HG03025 (cell line): ENCODE data around the gene ATXN8OS.
"Not testable (repeated sequence)": the region's sequence is repeated elsewhere in the genome, so short reads cannot be mapped to it uniquely, and the experiment has no call there.

Experiments
- ATAC-seq: cut with Tn5 transposase; IDR thresholded peaks from one replicate; pipeline ENCODE4 v1.9.1; 2021; ENCODE audit warnings: mild to moderate bottlenecking, moderate library complexity; ENCODE audit not compliant: unreplicated experiment, low FRiP score

The ATXN8OS gene

DNA sequence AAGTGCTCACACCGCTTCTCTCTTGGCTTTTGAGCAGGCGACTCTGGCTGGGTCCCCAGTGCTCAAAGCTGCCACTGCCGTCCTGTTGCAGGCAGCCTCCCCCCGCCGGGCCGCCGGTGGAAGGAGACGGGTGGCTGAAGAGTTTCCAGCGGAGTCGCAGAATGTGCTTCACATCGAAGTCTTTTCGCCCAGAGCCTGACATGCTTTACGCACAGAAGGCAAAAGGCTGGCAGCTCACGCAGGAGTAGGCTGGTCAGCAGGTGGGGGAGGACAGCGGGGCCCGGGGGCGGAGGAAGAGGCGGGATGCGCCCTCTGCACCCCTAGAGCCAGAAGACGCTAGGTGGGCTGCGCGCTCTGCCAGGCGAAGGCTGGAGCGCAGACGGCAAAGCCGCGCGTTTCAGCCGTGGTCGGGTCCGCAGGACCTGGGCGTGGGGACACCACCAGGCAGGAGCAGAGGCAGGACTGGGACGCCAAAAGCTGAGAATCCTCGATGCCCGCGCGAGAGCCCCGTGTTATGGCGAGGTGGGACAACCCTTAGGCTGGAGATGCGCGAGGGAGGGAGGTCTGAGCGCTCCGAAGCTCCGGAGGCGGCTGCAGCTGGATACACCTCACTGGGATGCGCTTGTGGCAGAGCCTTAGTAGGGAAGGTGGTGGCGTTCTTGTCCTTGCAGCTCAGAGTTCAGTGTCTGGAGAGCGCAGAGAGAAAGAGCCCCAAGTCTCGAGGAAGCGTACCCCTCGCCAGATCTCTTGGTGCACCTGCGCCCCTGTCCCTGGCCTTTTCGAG lies at the start of gene ATXN8OS:
Gene ATXN8OS (plus strand): TSS at position 329 of the 784 bp plus-strand sequence.
- no peak for ATAC-seq

DNA sequence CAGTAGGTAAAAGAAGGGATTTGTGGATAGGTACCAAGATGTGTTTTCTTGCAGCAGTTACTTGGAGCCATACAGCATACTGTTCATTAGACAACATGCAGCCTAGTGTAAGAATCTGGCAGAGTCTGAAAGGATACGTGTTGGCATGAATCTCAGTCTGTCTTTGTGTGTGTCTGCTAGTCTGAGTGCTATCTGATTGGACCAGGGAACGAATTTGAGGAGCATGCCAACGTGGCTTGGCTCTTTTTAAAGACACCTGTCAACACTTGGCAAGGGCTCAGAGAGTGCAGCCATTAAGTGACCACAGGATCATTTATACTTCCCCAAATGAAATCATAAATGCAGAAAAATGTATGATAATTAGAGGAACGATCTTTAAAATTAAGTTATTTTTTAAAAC lies 27.6 kb upstream of the ATXN8OS start:
- ATAC-seq, result no peak

DNA sequence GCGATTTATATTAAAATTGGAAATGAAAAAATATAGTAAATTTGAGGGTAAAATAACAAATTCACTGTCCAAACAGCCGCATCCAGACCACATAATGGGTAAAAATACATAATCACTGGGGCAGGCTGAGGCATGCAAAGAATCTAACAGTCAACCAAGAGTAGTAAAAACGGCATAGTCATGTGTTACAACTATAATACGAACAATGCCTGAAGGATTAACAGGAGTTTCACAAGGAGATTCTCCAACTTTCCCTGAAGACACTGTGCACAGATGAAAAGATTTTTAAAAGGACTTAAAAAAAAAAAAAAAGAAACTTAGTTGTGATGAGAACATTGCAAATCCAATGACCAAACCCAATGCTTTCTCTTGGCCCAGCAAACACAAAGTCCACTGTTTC lies 20.4 kb upstream of the ATXN8OS start:
- ATAC-seq, result no peak

DNA sequence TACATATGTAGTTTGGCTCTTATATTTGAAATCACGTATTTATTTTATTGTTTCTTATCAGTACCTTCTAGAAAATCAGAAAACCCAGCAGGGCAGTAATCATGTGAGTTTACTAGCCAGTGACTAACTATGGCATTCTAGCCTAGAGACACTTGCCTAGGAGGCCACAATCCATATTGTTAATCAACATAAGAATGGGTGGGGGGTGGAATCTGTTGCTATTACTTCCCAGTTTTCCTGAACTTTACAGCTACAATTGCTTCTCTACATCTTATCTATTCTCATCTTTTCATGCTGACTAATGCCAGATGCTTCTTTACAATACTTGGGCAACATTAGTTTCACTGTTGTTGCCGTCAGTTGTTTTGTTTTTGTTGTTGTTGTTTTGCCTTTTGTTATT lies 18.7 kb upstream of the ATXN8OS start:
- ATAC-seq, result no peak

DNA sequence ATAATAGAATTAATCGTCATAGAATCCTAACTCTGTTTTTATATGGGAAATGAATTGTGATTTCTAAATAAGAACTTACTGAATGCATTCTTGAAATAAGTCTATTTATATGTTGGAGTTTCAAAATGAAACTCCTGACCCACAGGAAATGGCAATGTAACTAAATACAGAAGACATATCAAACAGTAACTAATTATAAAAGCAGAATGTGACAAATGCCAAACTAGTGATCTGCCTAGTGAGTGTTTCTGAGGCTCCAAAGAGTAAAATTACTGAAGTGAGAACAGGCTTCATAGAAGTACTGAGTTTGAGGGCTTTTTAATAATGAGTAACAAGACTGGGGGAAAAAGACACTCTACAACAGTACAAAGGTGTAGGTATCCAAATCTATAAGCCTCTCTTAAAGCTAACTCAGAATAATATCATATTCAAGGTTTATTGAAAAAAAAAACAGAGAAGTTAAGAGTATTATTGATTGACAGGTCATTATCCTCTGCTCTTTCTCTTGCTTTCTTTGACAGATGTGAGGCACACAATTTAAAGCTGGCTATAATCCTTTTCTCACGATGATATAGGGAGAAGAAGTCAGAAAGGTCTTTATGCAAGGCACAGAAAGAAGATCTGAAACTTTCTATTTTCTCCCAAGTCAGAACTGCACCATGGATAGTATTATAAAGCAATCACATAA lies 17.4 kb upstream of the ATXN8OS start:
- ATAC-seq, result no peak

DNA sequence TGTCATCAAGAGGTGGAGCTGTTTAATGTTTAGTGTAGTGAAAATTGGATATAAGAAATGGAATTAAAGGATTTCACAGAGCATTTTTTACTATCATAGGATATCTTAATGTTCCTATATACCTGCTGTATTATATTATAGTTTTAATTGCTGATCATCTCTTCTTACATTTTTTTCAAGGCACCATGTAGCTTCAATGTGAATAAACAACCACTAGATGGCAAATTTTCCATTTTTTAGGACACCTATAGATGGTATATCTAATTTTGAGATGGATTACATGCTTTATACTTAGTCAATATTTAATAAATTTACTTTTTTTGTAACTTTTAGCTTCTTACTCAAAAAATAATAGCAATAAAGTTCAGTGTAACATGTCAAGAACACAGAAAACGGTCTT lies 9.0 kb upstream of the ATXN8OS start:
- ATAC-seq, result no peak

DNA sequence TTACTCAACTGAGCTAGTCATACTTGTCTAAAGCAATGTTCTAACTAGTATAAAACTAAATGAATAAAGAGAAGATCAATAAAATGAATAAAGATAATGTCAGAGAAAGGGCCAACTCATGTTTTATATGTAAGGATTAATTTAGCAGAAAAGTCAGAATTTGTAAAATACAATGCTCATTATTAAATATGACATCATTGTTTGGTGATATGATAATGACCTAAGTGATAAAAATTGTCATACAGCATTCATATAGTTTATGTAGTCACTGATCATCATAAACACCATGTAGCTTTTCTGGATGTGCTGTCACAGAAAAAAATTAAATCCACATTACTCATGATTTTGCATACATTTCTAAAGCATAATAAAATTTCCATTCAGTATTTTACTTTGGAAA lies 3.1 kb upstream of the ATXN8OS start:
- ATAC-seq, result no peak

DNA sequence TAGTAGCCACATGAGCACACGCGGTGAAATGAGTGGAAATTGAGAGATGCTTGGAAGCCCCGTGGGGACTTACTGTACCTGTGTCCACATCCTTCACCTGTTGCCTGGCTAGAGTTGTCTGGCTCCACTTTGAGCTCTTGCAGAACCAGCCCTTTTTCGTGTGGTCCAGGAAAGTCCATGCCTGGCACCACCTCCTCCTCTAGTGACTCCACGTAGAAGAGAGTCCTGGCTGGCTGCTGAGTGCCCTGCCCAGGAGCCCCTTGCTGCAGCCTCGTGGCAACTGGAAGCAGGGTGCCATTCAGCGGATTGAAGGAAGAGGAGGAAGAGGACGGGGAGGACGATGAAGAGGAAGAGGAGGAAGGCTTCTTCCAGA lies 515 bp upstream of the ATXN8OS start:
- no peak for ATAC-seq

DNA sequence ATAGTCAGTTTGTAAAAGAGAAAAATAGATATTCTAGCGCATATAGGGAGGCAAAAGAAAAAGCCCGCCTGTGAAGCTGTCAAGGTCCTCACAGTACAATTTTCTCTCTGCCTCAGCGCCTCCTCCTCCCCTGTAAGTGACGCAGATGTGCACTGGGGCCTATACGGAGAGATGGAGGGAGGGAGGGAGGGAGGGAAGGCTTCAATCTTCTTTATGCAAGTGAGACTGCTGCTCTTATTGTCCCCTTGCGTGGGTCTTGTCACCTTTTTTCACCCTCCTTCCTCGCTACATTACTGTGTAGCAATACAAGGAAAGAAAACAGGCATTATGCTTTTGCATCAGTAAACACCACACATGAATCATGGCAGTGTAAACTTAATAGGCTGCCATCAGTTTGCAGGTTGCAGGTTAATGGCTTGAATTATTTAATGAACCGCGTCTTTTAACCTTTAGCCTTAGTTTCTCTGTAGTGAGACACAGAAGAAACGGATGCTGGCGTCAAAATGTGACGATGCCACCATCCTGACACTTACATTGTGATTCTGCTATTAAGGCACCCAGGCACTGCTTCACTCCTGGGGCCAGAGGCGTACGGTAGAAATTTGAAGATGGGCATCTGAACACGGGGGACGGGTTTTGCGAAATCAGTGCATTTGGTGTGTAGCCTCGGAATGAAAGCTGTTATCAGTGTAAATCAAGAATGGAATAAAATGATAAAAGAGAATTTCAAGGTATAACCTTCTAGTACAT lies 905 bp downstream of the ATXN8OS start, which contains the start of gene KLHL1:
Gene KLHL1 (minus strand): TSS at position 97 of the 750 bp plus-strand sequence. CDS start 753 bp downstream, outside the sequence.
- no peak for ATAC-seq

DNA sequence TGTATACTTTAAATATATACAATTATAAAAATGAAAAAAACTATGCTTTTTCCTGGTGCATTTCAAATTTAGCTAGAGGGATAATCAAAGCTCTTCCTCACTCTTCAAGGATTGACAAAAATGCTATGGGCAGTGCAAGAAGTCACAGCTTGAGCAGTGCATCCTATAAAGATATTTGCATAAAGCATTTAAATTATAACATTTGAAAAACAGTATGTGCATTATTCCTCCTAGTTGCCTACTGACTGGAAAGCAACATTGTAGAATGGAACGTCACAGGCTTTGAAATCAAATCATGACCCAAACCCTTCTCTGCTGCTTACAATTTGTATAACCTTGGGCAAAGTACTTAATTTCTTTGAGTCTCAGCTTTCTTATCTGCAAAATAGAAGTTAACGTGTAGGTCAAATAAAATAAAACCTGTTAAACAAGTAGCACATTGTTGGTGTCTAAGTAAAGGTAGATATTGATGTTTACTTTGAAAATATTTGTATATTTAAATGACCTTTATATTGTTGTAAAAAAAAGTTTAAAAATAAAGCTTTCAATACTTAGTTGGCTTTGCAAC lies 9.8 kb downstream of the ATXN8OS start:
- ATAC-seq, result no peak

DNA sequence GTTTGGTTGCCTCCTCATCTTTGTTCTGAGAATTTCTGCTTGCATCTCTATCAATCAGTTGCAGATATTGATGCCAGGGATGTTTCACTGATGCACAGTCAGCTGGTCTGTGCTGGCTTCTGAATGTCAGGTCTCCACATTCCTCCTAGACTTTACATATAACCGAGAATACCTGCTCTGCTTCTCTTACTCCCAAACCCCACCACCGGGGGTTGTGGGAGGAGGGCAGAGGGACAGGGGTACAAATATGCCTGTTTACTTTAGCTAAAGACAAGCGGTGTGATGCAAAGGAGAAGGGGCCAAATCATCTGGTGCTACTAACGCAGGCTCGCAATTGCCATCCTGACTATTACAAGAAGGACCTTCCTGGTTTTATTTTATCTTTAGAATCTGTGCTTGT lies 18.1 kb downstream of the ATXN8OS start:
- no peak for ATAC-seq

DNA sequence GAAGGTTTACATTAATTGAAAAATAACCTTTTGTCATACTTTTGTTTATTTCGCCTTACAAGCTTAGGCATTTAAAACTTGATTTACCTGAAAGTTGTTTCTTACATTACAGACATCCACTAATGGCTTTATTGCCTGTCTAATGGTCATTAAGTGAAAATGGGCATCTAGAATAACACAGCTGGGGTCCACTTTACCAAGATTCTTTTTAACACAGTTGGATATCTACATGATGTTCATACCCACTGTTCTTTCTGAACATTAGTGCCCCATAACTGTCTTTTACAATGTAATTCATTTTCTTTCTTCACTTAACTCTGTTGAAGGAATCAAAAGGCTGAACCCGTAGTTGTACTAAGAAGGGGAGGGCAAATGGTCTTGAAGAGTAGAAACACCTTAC lies 20.5 kb downstream of the ATXN8OS start:
- no peak for ATAC-seq

DNA sequence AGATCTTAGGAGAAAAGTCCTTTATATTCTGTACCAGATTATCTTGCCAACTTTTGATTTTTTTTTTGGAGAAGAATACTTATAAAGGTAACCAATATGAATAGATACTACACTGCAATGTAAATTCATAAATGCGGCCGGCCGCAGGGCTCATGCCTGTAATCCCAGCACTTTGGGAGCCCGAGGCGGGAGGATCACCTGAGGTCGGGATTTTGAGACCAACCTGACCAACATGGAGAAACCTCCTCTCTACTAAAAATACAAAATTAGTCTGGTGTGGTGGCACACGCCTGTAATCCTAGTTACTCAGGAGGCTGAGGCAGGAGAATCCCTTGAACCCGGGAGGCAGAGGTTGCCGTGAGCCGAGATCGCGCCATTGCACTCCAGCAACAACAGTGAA lies 35.0 kb downstream of the ATXN8OS start:
- not testable (repeated sequence) for ATAC-seq

DNA sequence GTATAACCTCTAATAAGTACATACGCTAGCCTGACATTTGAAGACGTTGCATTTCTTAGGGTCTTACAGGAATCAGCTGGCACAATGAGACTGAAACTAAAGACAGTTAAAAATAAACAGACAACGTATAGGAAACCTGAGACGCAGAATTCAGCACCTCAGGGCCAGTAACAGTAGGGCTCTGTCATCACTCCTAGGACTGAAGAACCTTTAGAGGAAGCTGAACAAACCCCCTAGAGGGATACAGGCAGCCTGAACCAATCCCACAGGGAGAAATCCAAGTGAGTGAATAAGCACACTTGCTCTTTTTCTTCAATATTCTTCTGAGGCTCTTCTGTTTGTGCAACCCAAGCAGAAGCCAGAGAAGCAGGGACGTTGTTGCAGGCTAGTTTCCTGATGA lies 54.5 kb downstream of the ATXN8OS start:
- no peak for ATAC-seq

DNA sequence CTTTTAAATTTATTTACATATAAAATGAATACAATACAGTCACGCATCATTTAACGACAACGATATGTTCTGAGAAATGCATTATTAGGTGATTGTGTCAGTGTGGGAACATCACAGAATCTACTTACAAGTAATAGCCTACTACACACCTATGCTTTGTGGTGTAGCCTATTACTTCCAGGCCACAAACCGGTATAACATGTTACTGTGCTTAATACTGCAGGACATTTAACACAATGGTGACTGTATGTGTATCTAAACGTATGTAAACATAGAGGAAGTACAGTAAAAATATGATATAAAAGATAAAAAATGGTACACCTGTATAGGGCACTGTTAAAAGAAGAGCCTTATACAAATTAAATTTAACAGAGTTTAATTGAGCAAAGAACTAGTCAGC lies 63.1 kb downstream of the ATXN8OS start:
- no peak for ATAC-seq

DNA sequence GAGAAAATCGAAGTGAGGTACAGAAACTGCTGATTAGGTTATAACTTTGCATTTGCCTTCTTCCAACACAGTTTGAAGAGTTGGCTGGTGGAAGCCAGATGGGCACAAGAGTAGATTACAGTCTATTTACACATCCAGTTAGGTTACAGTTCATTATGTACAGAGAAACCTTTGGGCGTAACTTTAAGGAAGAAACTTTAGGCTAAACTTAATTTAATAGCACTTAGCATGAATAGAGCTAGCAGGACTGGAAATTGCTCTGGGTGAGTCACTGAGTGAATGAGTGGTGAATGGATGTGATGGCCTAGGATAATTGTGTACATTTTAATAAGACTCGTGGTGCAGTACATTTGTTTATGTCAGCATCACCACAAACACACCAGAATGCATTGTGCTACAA lies 63.5 kb downstream of the ATXN8OS start:
- no peak for ATAC-seq

DNA sequence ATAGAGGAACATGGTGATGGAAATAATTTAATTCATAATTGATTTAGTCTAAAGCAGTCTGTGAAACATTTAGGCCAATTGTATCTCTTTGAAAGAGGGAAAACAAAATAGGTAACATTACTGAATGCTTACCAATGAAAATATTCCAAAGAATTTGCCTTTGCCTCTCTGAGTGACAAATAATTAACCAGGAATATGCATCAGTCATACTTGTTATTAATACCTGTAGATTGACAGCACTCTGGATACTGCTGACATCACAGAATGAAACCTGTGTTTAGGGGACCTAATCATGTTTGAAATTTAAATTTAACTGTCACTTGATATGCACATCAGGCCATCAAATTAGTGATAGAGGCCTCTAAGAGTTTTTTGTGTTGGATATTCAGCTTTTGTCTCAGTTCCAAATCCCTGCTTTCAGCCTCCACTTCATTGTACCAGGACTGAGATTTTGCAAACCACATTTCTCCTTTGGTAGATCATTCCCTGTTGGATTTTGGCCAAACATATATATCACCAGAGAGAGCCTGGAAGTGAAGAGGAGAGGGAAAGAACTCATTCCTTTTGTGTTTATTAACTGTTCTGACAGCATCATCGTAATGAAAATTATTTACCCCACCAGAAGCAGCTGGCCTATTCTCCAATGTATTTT lies 65.4 kb downstream of the ATXN8OS start:
- no peak for ATAC-seq

DNA sequence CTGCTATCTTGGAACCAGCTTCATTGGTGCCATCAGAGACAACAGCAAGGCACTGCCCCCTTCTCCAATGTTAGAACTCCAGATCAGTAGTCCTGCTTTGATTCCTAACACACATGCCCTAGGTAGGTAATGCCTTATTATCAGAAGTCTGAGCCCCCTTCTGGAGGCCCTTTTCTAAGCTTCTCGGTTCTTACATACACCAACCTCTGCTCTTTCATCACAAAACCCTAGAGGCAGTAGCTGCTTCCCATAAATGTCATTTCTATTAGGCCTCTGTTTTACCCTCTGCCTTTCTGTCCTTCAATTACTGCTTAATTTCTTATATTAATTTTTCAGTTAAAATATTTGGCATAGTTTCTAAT lies 66.0 kb downstream of the ATXN8OS start:
- ATAC-seq, result no peak

DNA sequence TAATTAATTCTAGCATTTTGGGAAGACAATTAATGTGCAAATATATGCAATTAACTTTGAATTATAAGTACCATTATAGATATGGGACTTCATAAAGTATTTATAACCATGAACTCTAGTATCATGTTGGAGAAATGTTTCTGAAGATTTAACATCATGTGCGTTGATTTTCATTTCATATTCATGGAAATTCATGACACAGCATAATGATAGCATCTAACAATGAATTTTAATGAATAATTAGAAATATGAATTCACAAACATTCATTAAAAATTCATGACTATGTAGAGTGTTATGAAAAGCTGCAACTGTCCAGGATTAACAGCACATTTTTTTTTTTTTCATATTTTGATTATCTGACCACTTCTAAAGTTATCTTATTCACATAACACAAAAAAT lies 70.7 kb downstream of the ATXN8OS start:
- no peak for ATAC-seq
